Esophagus muscularis mucosa (tissue), 4 donors: ENCODE data around the gene DCP1A.

Experiments used
- CTCF ChIP-seq, 3 experiments: fragments of 200-600 bp in 2 of 3; fragments of 450-650 bp in 1 of 3; sonication (generic) in 2 of 3; IDR thresholded peaks; one replicate each; pipeline ENCODE4 v1.5.1; 2017 to 2019; ENCODE audit warnings: antibody characterized with exemption in 3 of 3, mild to moderate bottlenecking in 2 of 3, moderate library complexity in 1 of 3
- EP300 ChIP-seq: sonication (generic); formaldehyde crosslinking; IDR thresholded peaks from one replicate; pipeline ENCODE4 v1.6.1; 2017; ENCODE audit warnings: antibody characterized with exemption
- POLR2A ChIP-seq: fragments of 450-650 bp; IDR thresholded peaks from one replicate; pipeline ENCODE4 v1.6.1; 2017; ENCODE audit warnings: antibody characterized with exemption, moderate library complexity, mild to moderate bottlenecking, low read depth

GRCh38 chr3:53329897-53330296 is 17.4 kb downstream of the DCP1A start:
- no peak for TF ChIP-seq POLR2A
- no peak for TF ChIP-seq CTCF (IDR thresholded peaks at IDR 0.05)
- TF ChIP-seq EP300 = no peak
